ENCODE data around the gene CCDC57. TPM values are rescaled to one million over a fixed set of nuclear protein-coding genes. Genes with fewer than 3 reads are reported as not detected.

Gene CCDC57
- total RNA-seq, 1 donor = 21.0 TPM

DNA sequence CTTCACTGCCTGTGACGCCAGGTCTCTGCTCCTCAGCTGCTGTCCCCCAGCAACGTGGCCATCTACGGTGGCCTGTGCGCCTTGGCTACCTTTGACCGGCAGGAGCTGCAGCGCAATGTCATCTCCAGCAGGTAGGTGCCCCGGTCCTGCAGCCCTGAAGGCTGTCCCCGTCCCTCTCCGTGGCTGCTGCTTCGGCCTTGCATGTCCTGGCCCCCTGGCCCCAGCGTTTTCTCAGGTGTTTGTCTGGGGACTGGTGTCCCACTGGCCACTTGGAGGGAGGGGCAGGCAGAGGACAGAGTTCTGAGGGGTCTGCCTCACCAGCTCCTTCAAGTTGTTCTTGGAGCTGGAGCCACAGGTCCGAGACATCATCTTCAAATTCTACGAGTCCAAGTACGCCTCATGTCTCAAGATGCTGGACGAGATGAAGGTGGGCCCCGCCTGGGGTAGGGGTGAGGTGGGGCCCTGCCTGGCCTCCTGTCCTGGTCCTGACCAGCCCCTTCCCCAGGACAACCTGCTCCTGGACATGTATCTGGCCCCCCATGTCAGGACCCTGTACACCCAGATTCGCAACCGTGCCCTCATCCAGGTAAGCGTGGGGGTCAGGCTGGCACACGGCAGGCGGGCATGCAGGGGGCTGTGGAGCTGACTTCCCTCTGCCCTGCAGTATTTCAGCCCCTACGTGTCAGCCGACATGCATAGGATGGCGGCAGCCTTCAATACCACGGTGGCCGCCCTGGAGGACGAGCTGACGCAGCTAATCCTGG is 156.5 kb downstream of the CCDC57 start:
- no peak overlapping the region for H2AFZ ChIP-seq (ENCODE audit: low read length)
- H3K27ac ChIP-seq (ENCODE audit: low read depth, low read length) = no peak overlapping the region
- no peaks in the 10 kb centered on the region for H3K27me3 ChIP-seq (ENCODE audit: insufficient read depth, low read length)
- TF ChIP-seq, protein P1, sequence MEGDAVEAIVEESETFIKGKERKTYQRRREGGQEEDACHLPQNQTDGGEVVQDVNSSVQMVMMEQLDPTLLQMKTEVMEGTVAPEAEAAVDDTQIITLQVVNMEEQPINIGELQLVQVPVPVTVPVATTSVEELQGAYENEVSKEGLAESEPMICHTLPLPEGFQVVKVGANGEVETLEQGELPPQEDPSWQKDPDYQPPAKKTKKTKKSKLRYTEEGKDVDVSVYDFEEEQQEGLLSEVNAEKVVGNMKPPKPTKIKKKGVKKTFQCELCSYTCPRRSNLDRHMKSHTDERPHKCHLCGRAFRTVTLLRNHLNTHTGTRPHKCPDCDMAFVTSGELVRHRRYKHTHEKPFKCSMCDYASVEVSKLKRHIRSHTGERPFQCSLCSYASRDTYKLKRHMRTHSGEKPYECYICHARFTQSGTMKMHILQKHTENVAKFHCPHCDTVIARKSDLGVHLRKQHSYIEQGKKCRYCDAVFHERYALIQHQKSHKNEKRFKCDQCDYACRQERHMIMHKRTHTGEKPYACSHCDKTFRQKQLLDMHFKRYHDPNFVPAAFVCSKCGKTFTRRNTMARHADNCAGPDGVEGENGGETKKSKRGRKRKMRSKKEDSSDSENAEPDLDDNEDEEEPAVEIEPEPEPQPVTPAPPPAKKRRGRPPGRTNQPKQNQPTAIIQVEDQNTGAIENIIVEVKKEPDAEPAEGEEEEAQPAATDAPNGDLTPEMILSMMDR (IDR thresholded peaks at IDR 0.05; ENCODE audit: extremely low read depth, low read depth, low read length) = no peak
- H3K4me3 ChIP-seq (ENCODE audit: insufficient read depth, low read length) = no peak overlapping the region
- peaks cover 5% of the 10 kb centered on the region for H4K20me1 ChIP-seq (ENCODE audit: insufficient read depth, low read length)
- no peaks in the 10 kb centered on the region for H3K9me3 ChIP-seq (ENCODE audit: low read depth, low read length)
- peaks cover 12% of the 10 kb centered on the region for H3K4me1 ChIP-seq (ENCODE audit: insufficient read depth, low read length)
- H3K79me2 ChIP-seq (ENCODE audit: insufficient read depth, low read length) = peaks cover 30% of the 10 kb centered on the region
- DNase-seq (ENCODE audit: insufficient read length, low spot score, missing footprints) = peak; percentile 90
- peaks cover 33% of the 10 kb centered on the region for H3K36me3 ChIP-seq (ENCODE audit: insufficient read depth, low read length)
- no peak overlapping the region for H3K4me2 ChIP-seq (ENCODE audit: insufficient read depth, low read length)

DNA sequence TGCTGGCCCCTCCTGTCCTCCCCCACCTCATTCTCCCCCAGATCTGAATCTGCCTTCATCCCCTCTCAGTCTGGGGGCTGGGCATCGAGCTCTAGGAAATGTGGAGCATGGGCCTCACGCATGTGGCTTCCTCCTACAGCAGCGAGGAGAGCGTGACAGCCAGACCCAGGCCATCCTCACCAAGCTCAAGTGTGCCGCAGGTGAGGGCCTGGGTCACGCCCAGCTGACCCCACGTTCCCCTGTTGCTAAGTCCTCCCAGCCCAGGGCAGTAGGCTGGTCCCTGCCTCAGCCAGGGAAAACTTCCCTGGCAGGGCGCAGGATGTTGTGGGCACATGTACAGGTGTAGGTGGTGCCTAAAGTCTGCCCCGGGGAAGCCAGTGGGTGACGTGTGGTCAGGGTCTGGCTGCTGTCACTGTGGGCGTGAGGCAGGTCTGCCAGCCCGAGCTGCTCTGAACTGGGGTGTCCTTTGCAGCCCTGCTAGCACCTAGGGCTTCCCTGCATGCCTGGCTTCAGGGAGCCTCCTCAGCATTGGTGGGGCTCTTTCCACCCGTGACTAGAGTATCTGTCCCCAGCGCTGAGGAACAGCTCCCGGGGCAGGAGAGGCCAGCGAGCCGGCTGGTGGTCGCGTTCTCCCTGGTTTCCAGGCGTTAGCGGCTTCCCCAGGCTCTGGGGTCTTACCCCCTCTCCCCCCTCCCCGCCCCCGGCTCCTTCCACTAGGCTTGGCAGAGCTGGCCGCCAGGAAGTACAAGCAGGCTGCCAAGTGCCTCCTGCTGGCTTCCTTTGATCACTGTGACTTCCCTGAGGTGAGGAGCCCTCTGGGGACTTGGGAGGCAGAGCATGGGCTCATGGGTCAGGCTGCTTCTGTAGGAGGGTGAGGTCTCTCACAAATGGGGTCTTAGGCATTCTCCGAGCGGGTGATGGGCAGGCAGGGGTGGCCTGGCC is 157.3 kb downstream of the CCDC57 start:
- no peaks in the 10 kb centered on the region for H3K9me3 ChIP-seq (ENCODE audit: low read depth, low read length)
- no peaks in the 10 kb centered on the region for H3K27me3 ChIP-seq (ENCODE audit: insufficient read depth, low read length)
- no peak overlapping the region for H2AFZ ChIP-seq (ENCODE audit: low read length)
- H3K4me1 ChIP-seq (ENCODE audit: insufficient read depth, low read length) = peaks cover 12% of the 10 kb centered on the region
- peaks cover 39% of the 10 kb centered on the region for H3K79me2 ChIP-seq (ENCODE audit: insufficient read depth, low read length)
- no peak overlapping the region for H3K4me2 ChIP-seq (ENCODE audit: insufficient read depth, low read length)
- H4K20me1 ChIP-seq (ENCODE audit: insufficient read depth, low read length) = peaks cover 4% of the 10 kb centered on the region
- H3K27ac ChIP-seq (ENCODE audit: low read depth, low read length) = no peak overlapping the region
- TF ChIP-seq, protein P1 (IDR thresholded peaks at IDR 0.05; ENCODE audit: extremely low read depth, low read depth, low read length) = no peak
- peak; percentile 77 for DNase-seq (ENCODE audit: insufficient read length, low spot score, missing footprints)
- H3K4me3 ChIP-seq (ENCODE audit: insufficient read depth, low read length) = no peak overlapping the region
- peaks cover 29% of the 10 kb centered on the region for H3K36me3 ChIP-seq (ENCODE audit: insufficient read depth, low read length)

DNA sequence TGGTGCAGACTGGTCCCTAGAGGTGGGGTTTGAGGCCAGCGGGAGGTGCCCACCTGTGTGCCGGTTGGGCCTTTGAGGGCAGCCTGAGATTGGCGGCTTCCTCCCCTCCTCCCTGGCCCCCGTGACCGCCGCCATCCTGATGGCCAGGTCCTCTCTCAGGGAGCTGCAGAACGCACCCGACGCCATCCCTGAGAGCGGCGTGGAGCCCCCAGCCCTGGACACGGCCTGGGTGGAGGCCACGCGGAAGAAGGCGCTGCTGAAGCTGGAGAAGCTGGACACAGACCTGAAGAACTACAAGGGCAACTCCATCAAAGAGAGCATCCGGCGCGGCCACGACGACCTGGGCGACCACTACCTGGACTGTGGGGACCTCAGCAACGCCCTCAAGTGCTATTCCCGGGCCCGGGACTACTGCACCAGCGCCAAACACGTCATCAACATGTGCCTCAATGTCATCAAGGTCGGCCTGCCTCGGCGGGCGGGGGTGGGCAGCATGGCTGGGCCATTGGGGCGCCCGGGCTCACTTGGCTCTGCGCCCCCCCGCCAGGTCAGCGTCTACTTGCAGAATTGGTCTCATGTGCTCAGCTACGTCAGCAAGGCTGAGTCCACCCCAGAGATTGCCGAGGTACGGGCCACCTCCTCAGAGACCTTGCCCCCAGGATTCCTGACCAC is 158.2 kb downstream of the CCDC57 start:
- H2AFZ ChIP-seq (ENCODE audit: low read length) = no peak overlapping the region
- peaks cover 12% of the 10 kb centered on the region for H3K4me1 ChIP-seq (ENCODE audit: insufficient read depth, low read length)
- no peaks in the 10 kb centered on the region for H3K27me3 ChIP-seq (ENCODE audit: insufficient read depth, low read length)
- H3K4me3 ChIP-seq (ENCODE audit: insufficient read depth, low read length) = no peak overlapping the region
- peaks cover 32% of the 10 kb centered on the region for H3K36me3 ChIP-seq (ENCODE audit: insufficient read depth, low read length)
- DNase-seq (ENCODE audit: insufficient read length, low spot score, missing footprints) = peak; percentile 78
- no peak overlapping the region for H3K27ac ChIP-seq (ENCODE audit: low read depth, low read length)
- peaks cover 4% of the 10 kb centered on the region for H4K20me1 ChIP-seq (ENCODE audit: insufficient read depth, low read length)
- H3K9me3 ChIP-seq (ENCODE audit: low read depth, low read length) = no peaks in the 10 kb centered on the region
- peaks cover 44% of the 10 kb centered on the region for H3K79me2 ChIP-seq (ENCODE audit: insufficient read depth, low read length)
- H3K4me2 ChIP-seq (ENCODE audit: insufficient read depth, low read length) = no peak overlapping the region
- TF ChIP-seq, protein P1 (IDR thresholded peaks at IDR 0.05; ENCODE audit: extremely low read depth, low read depth, low read length) = no peak

Data from osteoblast (primary cell).